ENCODE results near the gene CD101. TPM values are rescaled to one million over a fixed set of nuclear protein-coding genes. Genes with fewer than 3 reads are reported as not detected.

CD101 gene
- total and polyA plus RNA-seq, 2 of the 8 experiments (the other 6 are each of a cell fraction or from before 2014, with no cell fraction given), result 1.1 to 1.2 TPM

DNA sequence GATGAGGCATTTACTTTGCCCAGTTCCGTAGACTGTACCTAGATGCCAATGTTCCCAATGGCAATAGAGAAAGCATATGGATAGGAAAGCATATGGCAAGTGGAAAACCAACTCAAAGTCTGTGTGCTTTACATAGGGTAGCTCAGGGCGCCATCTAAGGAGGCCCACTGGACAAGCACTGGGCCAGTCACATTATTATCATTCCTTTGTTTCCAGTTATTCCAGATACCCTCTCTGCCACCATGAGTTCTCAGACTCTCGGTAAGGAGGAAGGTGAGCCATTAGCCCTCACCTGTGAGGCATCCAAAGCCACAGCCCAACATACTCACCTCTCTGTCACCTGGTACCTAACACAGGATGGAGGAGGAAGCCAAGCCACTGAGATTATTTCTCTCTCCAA lies 9.8 kb downstream of the CD101 start (continued):
- TF ChIP-seq, protein P1, sequence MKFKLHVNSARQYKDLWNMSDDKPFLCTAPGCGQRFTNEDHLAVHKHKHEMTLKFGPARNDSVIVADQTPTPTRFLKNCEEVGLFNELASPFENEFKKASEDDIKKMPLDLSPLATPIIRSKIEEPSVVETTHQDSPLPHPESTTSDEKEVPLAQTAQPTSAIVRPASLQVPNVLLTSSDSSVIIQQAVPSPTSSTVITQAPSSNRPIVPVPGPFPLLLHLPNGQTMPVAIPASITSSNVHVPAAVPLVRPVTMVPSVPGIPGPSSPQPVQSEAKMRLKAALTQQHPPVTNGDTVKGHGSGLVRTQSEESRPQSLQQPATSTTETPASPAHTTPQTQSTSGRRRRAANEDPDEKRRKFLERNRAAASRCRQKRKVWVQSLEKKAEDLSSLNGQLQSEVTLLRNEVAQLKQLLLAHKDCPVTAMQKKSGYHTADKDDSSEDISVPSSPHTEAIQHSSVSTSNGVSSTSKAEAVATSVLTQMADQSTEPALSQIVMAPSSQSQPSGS (IDR thresholded peaks at IDR 0.05; ENCODE audit: low read length), result no peak
- TF ChIP-seq, protein P2, sequence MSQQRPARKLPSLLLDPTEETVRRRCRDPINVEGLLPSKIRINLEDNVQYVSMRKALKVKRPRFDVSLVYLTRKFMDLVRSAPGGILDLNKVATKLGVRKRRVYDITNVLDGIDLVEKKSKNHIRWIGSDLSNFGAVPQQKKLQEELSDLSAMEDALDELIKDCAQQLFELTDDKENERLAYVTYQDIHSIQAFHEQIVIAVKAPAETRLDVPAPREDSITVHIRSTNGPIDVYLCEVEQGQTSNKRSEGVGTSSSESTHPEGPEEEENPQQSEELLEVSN (IDR thresholded peaks at IDR 0.05), result no peak
- TF ChIP-seq RBBP5 (IDR thresholded peaks at IDR 0.05; ENCODE audit: borderline replicate concordance, low read depth, low read length) (no peak), KDM5A (IDR thresholded peaks at IDR 0.05; ENCODE audit: low read length) (no peak), EP300 (IDR thresholded peaks at IDR 0.05; ENCODE audit: borderline replicate concordance in 1 of 2, low read depth in 2 of 2, low read length in 2 of 2) (no peak), SIRT6 (IDR thresholded peaks at IDR 0.05; ENCODE audit: low read length) (no peak)
- TF ChIP-seq, protein P3, sequence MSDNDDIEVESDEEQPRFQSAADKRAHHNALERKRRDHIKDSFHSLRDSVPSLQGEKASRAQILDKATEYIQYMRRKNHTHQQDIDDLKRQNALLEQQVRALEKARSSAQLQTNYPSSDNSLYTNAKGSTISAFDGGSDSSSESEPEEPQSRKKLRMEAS (IDR thresholded peaks at IDR 0.05), result no peak
